ENCODE data around the gene ARHGAP1. TPM values are rescaled to one million over a fixed set of nuclear protein-coding genes. Genes with fewer than 3 reads are reported as not detected.

Gene ARHGAP1
- total and polyA plus RNA-seq, 2 of the 13 experiments (the other 11 are each of a cell fraction or from before 2014, with no cell fraction given), result 18.6 to 30.3 TPM

DNA sequence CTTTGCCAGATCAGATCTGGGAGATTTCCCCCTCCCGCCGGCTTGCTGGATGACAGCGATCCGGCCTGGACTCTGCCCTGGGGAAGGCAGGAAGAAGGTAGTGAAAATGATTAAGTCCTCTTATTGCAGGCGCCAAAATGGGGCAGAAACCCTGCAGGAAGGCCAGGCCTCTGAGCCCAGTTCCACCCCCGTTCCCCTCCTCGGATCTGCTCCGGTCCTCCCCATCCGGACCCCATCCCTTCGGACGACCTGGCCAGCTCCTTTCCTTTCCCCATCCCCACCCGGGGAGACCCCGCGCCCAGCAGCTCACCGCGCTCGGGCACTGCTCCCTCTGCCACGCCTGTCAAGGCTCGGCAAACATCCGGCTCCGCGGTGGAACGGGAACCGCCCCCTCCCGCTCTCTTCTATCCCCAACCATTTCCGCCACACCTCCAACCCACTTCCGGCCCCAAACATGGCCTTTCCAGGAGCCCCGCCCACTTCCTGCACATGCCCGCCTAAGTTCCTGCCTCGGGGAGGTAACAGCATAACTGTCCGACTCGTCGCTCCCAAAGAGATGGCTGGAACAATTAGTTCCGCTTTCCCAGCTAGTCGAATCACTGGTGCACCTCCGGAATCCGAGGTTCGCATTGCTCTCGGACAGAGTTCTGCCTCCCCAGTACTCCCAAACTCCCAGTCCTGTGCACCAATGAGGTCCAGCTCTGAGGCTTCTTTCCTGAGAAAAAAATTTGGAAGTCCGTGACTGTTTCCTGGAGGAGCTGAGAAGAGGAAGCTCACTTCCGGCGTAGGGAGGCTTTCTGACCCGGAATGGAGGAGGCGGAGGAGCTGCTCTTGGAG, at the start of gene ARHGAP1, which contains the start of gene ZNF408 (continued):
- TF ChIP-seq KDM5A (IDR thresholded peaks at IDR 0.05; ENCODE audit: borderline replicate concordance, low read length), result peak; percentile 100
- TF ChIP-seq, protein P1, sequence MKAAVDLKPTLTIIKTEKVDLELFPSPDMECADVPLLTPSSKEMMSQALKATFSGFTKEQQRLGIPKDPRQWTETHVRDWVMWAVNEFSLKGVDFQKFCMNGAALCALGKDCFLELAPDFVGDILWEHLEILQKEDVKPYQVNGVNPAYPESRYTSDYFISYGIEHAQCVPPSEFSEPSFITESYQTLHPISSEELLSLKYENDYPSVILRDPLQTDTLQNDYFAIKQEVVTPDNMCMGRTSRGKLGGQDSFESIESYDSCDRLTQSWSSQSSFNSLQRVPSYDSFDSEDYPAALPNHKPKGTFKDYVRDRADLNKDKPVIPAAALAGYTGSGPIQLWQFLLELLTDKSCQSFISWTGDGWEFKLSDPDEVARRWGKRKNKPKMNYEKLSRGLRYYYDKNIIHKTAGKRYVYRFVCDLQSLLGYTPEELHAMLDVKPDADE (CRISPR knock-in tag; IDR thresholded peaks at IDR 0.05), result no peak
- peak; percentile 64 for TF ChIP-seq IRF2 (CRISPR knock-in tag; IDR thresholded peaks at IDR 0.05)
- TF ChIP-seq SAFB2 (CRISPR knock-in tag; IDR thresholded peaks at IDR 0.05; ENCODE audit: borderline replicate concordance, low read depth), result peak; percentile 19; the same call in 1 of the 2 replicates
- no peak for TF ChIP-seq TP53 (CRISPR knock-in tag; conservative IDR thresholded peaks at IDR 0.05)
- TF ChIP-seq ZNF180 (CRISPR knock-in tag; IDR thresholded peaks at IDR 0.05; ENCODE audit: borderline replicate concordance, low read depth), result no peak
- peak; percentile 36; the same call in 1 of the 2 replicates for TF ChIP-seq PITX1 (CRISPR knock-in tag; IDR thresholded peaks at IDR 0.05)
- peak; percentile 71; the same call in 1 of the 2 replicates for TF ChIP-seq ZNF337 (CRISPR knock-in tag; IDR thresholded peaks at IDR 0.05; ENCODE audit: borderline replicate concordance, low read depth)
- no peak for TF ChIP-seq ZFP36L2 (CRISPR knock-in tag; IDR thresholded peaks at IDR 0.05)
- peak; percentile 77; the same call in 1 of the 2 replicates for TF ChIP-seq ZSCAN20 (CRISPR knock-in tag; IDR thresholded peaks at IDR 0.05; ENCODE audit: borderline replicate concordance)
- TF ChIP-seq, protein P2, sequence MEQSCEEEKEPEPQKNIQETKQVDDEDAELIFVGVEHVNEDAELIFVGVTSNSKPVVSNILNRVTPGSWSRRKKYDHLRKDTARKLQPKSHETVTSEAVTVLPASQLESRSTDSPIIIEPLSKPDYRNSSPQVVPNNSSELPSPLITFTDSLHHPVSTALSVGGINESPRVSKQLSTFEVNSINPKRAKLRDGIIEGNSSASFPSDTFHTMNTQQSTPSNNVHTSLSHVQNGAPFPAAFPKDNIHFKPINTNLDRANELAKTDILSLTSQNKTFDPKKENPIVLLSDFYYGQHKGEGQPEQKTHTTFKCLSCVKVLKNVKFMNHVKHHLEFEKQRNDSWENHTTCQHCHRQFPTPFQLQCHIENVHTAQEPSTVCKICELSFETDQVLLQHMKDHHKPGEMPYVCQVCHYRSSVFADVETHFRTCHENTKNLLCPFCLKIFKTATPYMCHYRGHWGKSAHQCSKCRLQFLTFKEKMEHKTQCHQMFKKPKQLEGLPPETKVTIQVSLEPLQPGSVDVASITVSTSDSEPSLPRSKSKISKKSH (CRISPR knock-in tag; IDR thresholded peaks at IDR 0.05; ENCODE audit: borderline replicate concordance), result 0 out of 2 replicates have a peak, but pooled peaks have one; percentile 21
- TF ChIP-seq, protein P3, sequence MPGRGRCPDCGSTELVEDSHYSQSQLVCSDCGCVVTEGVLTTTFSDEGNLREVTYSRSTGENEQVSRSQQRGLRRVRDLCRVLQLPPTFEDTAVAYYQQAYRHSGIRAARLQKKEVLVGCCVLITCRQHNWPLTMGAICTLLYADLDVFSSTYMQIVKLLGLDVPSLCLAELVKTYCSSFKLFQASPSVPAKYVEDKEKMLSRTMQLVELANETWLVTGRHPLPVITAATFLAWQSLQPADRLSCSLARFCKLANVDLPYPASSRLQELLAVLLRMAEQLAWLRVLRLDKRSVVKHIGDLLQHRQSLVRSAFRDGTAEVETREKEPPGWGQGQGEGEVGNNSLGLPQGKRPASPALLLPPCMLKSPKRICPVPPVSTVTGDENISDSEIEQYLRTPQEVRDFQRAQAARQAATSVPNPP (CRISPR knock-in tag; IDR thresholded peaks at IDR 0.05), result peak; percentile 85
- TF ChIP-seq NFKB2 (CRISPR knock-in tag; IDR thresholded peaks at IDR 0.05; ENCODE audit: borderline replicate concordance), result peak; percentile 44; the same call in 1 of the 2 replicates
- TF ChIP-seq ZNF607 (CRISPR knock-in tag; IDR thresholded peaks at IDR 0.05; ENCODE audit: borderline replicate concordance), result 0 out of 2 replicates have a peak, but pooled peaks have one; percentile 43
- TF ChIP-seq HMG20B (CRISPR knock-in tag; conservative IDR thresholded peaks at IDR 0.05), result 0 out of 2 replicates have a peak, but pooled peaks have one; percentile 25
- no peak; the same call in 1 of the 2 replicates for TF ChIP-seq SMAD9 (CRISPR knock-in tag; IDR thresholded peaks at IDR 0.05)
- TF ChIP-seq, protein P4, sequence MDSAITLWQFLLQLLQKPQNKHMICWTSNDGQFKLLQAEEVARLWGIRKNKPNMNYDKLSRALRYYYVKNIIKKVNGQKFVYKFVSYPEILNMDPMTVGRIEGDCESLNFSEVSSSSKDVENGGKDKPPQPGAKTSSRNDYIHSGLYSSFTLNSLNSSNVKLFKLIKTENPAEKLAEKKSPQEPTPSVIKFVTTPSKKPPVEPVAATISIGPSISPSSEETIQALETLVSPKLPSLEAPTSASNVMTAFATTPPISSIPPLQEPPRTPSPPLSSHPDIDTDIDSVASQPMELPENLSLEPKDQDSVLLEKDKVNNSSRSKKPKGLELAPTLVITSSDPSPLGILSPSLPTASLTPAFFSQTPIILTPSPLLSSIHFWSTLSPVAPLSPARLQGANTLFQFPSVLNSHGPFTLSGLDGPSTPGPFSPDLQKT (CRISPR knock-in tag; IDR thresholded peaks at IDR 0.05; ENCODE audit: borderline replicate concordance), result peak; percentile 87; the same call in 1 of the 2 replicates
- TF ChIP-seq ZNF547 (CRISPR knock-in tag; IDR thresholded peaks at IDR 0.05), result peak; percentile 77
- no peak for TF ChIP-seq SP1 (IDR thresholded peaks at IDR 0.05)
- peak; percentile 90 for TF ChIP-seq SP1 (CRISPR knock-in tag; IDR thresholded peaks at IDR 0.05)
- TF ChIP-seq PAX8 (CRISPR knock-in tag; IDR thresholded peaks at IDR 0.05; ENCODE audit: borderline replicate concordance), result 0 out of 2 replicates have a peak, but pooled peaks have one; percentile 46
- TF ChIP-seq, protein P5, sequence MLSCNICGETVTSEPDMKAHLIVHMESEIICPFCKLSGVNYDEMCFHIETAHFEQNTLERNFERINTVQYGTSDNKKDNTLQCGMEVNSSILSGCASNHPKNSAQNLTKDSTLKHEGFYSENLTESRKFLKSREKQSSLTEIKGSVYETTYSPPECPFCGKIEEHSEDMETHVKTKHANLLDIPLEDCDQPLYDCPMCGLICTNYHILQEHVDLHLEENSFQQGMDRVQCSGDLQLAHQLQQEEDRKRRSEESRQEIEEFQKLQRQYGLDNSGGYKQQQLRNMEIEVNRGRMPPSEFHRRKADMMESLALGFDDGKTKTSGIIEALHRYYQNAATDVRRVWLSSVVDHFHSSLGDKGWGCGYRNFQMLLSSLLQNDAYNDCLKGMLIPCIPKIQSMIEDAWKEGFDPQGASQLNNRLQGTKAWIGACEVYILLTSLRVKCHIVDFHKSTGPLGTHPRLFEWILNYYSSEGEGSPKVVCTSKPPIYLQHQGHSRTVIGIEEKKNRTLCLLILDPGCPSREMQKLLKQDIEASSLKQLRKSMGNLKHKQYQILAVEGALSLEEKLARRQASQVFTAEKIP (CRISPR knock-in tag; IDR thresholded peaks at IDR 0.05; ENCODE audit: borderline replicate concordance), result no peak

Measured in HepG2 (cell line).